WTC11 (cell line): Measurements from ENCODE around the gene NAALADL1. TPM values are rescaled to one million over a fixed set of nuclear protein-coding genes. Genes with fewer than 3 reads are reported as not detected.
A peak's percentile ranks its signal among the peaks of the same experiment; 100 is the strongest.

Experiments used
- ATAC-seq: fragments of 200-7000 bp; cut with Tn5 transposase; 2 replicates; pipeline ENCODE4 v1.10.0; 2021; ENCODE audit warnings: mild to moderate bottlenecking, moderate library complexity
- CTCF ChIA-PET: fragments of 300-600 bp; sonication (Branson Sonifier 250); formaldehyde crosslinking; loops from one replicate; lab custom pipeline; 2021; ENCODE audit warnings: antibody characterized with exemption; lab: Charles Lee
- POLR2A ChIA-PET: fragments of 350-600 bp; sonication (Branson Sonifier 250); formaldehyde crosslinking; loops from one replicate; lab custom pipeline; 2021; ENCODE audit warnings: antibody characterized with exemption; lab: Charles Lee
- DNase-seq: peaks from one replicate; pipeline ENCODE4 v3.0.0; 2021; ENCODE audit warnings: low spot score
- H3K27ac Mint-ChIP-seq: 2 replicates; pipeline ENCODE4 v1.8.0; 2021; ENCODE audit warnings: mixed read lengths
- H3K27me3 Mint-ChIP-seq: 2 replicates; pipeline ENCODE4 v1.8.0; 2021; ENCODE audit warnings: low read depth, mild to moderate bottlenecking, moderate library complexity, mixed read lengths
- H3K36me3 Mint-ChIP-seq: 2 replicates; pipeline ENCODE4 v1.8.0; 2021; ENCODE audit warnings: mixed read lengths
- H3K4me1 Mint-ChIP-seq: 2 replicates; pipeline ENCODE4 v1.8.0; 2022; ENCODE audit warnings: mixed read lengths
- H3K4me3 Mint-ChIP-seq: 2 replicates; pipeline ENCODE4 v1.8.0; 2021; ENCODE audit warnings: mild to moderate bottlenecking, moderate library complexity, mixed read lengths
- H3K9me3 Mint-ChIP-seq: 2 replicates; pipeline ENCODE4 v1.8.0; 2021; ENCODE audit warnings: mixed read lengths
- AR ChIP-seq: fragments of 250-450 bp; sonication (Bioruptor Pico); IDR thresholded peaks from 2 replicates; pipeline ENCODE4 v1.9.0; 2021; ENCODE audit warnings: mild to moderate bottlenecking
- ARID4B ChIP-seq: sonication (generic); formaldehyde crosslinking; IDR thresholded peaks from 2 replicates; pipeline ENCODE4 v1.8.0; 2023; ENCODE audit warnings: missing genetic modification reagents, mild to moderate bottlenecking, borderline replicate concordance
- FOXP4 ChIP-seq: sonication (generic); formaldehyde crosslinking; IDR thresholded peaks from 2 replicates; pipeline ENCODE4 v1.8.0; 2022; ENCODE audit warnings: mild to moderate bottlenecking, missing genetic modification reagents
- GABPB1 ChIP-seq: sonication (generic); formaldehyde crosslinking; IDR thresholded peaks from 2 replicates; pipeline ENCODE4 v1.8.1; 2023; ENCODE audit warnings: mild to moderate bottlenecking, missing genetic modification reagents
- GTF2I ChIP-seq: fragments of 250-450 bp; sonication (Bioruptor Pico); conservative IDR thresholded peaks from 2 replicates; pipeline ENCODE4 v1.4.0; 2021; ENCODE audit warnings: mild to moderate bottlenecking
- HMGXB4 ChIP-seq: sonication (generic); formaldehyde crosslinking; IDR thresholded peaks from 2 replicates; pipeline ENCODE4 v1.8.1; 2023; ENCODE audit warnings: mild to moderate bottlenecking, moderate library complexity, missing genetic modification reagents
- KAT7 ChIP-seq: sonication (generic); formaldehyde crosslinking; IDR thresholded peaks from 2 replicates; pipeline ENCODE4 v1.8.1; 2023; ENCODE audit warnings: missing genetic modification reagents, mild to moderate bottlenecking, borderline replicate concordance
- MYBL2 ChIP-seq: sonication (generic); formaldehyde crosslinking; IDR thresholded peaks from 2 replicates; pipeline ENCODE4 v1.8.1; 2023; ENCODE audit warnings: mild to moderate bottlenecking, moderate library complexity, missing genetic modification reagents
- OVOL2 ChIP-seq: fragments of 250-450 bp; sonication (Bioruptor Pico); IDR thresholded peaks from 2 replicates; pipeline ENCODE4 v1.9.0; 2021; ENCODE audit warnings: mild to moderate bottlenecking, borderline replicate concordance
- ZMAT4 ChIP-seq: fragments of 250-450 bp; sonication (Bioruptor Pico); IDR thresholded peaks from 2 replicates; pipeline ENCODE4 v1.9.0; 2021; ENCODE audit warnings: mild to moderate bottlenecking
- ZNF121 ChIP-seq: sonication (generic); formaldehyde crosslinking; IDR thresholded peaks from 2 replicates; pipeline ENCODE4 v1.8.0; 2023; ENCODE audit warnings: missing genetic modification reagents
- total RNA-seq: library from RNA; stranded (reverse); gene quantifications from 3 replicates; pipeline ENCODE4 v1.2.3, GENCODE V29; 2021

Gene NAALADL1
- total RNA-seq, 1 experiment from 2014 or later, result 4.5 TPM

GRCh38 chr11:65016705-65017104 lies 41.6 kb downstream of the NAALADL1 start:
- peaks cover 40% of the 10 kb centered on the region for H3K36me3 Mint-ChIP-seq
- ATAC-seq (no peak), DNase-seq (peak; percentile 28)
- H3K4me3 Mint-ChIP-seq, result no peak overlapping the region
- ChIA-PET CTCF (interaction anchor here (5.4 kb wide), 1 partner anchor 95 kb away, joined by 37 read pairs; the partner anchor contains the start of gene TM7SF2), POLR2A (no interaction called here)
- TF ChIP-seq AR (CRISPR knock-in tag) (no peak), MYBL2 (CRISPR knock-in tag) (no peak), OVOL2 (CRISPR knock-in tag) (no peak), GTF2I (CRISPR knock-in tag) (no peak), GABPB1 (CRISPR knock-in tag) (no peak)
- H3K27ac Mint-ChIP-seq, result peak overlapping the region; percentile 30
- H3K4me1 Mint-ChIP-seq, result peaks cover 18% of the 10 kb centered on the region
- no peaks in the 10 kb centered on the region for H3K9me3 Mint-ChIP-seq
- no peaks in the 10 kb centered on the region for H3K27me3 Mint-ChIP-seq

- H3K27ac Mint-ChIP-seq, result no peak overlapping the region; the same call in 1 of the 2 replicates
- CTCF ChIA-PET, result interaction anchor here (0.6 to 5.4 kb wide), 46 partner anchors 11 to 870 kb away, joined by 3 to 37 read pairs (median 5); partner anchors contain the start of genes BATF2, CDC42BPG, FAU and GPHA2
Measured at GRCh38 chr11:65014726-65015227, 43.6 kb downstream of the NAALADL1 start.

GRCh38 chr11:65013888-65014725 lies 44.2 kb downstream of the NAALADL1 start, which contains the start of gene ARL2:
Gene ARL2, plus strand, starts transcription at chr11:65014160. Its CDS starts 48 bp downstream, at chr11:65014208.
- ChIA-PET CTCF (interaction anchor here (0.6 to 5.4 kb wide), 48 partner anchors 10 to 871 kb away, joined by 3 to 37 read pairs (median 5); partner anchors contain the start of genes BATF2, CDC42BPG, FAU and GPHA2), POLR2A (interaction anchor here (1.0 to 1.2 kb wide), 3 partner anchors 17 to 165 kb away, joined by 3 read pairs; partner anchors contain the start of genes BATF2, FAU and MRPL49)
- ATAC-seq (peak; percentile 82), DNase-seq (peak; percentile 95)
- H3K4me3 Mint-ChIP-seq, result peak within 1 kb of the TSS; percentile 81
- peaks cover 18% of the 10 kb centered on the region for H3K4me1 Mint-ChIP-seq
- H3K9me3 Mint-ChIP-seq, result no peaks in the 10 kb centered on the region
- peak within 1 kb of the TSS; percentile 92 for H3K27ac Mint-ChIP-seq
- H3K27me3 Mint-ChIP-seq, result no peaks in the 10 kb centered on the region
- peaks cover 27% of the 10 kb centered on the region for H3K36me3 Mint-ChIP-seq
- peak; percentile 96 for TF ChIP-seq HMGXB4
- peak; percentile 79; the same call in 1 of the 2 replicates for TF ChIP-seq KAT7 (CRISPR knock-in tag)
- TF ChIP-seq ARID4B, result peak; percentile 14; the same call in 1 of the 2 replicates

More at GRCh38 chr11:65014726-65015227, 43.6 kb downstream of the NAALADL1 start:
- Mint-ChIP-seq H3K4me3 (peak overlapping the region; percentile 81), H3K9me3 (no peaks in the 10 kb centered on the region), H3K27me3 (no peaks in the 10 kb centered on the region), H3K36me3 (peaks cover 33% of the 10 kb centered on the region), H3K4me1 (peaks cover 18% of the 10 kb centered on the region)
- TF ChIP-seq ZMAT4 (CRISPR knock-in tag) (no peak), ZNF121 (peak; percentile 99), FOXP4 (CRISPR knock-in tag) (no peak), GTF2I (CRISPR knock-in tag) (peak; percentile 93)
- POLR2A ChIA-PET, result interaction anchor here (1.0 to 1.2 kb wide), 3 partner anchors 18 to 166 kb away, joined by 3 read pairs; partner anchors contain the start of genes BATF2, FAU and MRPL49
- DNase-seq (peak; percentile 39), ATAC-seq (peak; percentile 6)
